Ovary (tissue), 9 donors: ENCODE results near the gene LILRA1. TPM values are rescaled to one million over a fixed set of nuclear protein-coding genes. Genes with fewer than 3 reads are reported as not detected.
"Not testable (repeated sequence)": the region's sequence is repeated elsewhere in the genome, so short reads cannot be mapped to it uniquely, and the experiment has no call there.

Experiments used
- DNase-seq, 5 donors: peaks; one replicate each; pipeline ENCODE4 v3.0.0-alpha.2; 2019 to 2020
- H3K27ac ChIP-seq, 2 donors: fragments of 200-600 bp; one replicate each; pipeline versions ENCODE4 v1.5.1 to v1.8.0; 2019 to 2022
- H3K27me3 ChIP-seq: fragments of 200-600 bp; one replicate; pipeline ENCODE4 v1.8.0; 2022
- H3K36me3 ChIP-seq: fragments of 200-600 bp; sonication (generic); one replicate; pipeline ENCODE4 v1.5.1; 2019
- H3K4me1 ChIP-seq: one replicate; pipeline ENCODE4 v1.8.1; 2013; ENCODE audit warnings: mild to moderate bottlenecking, moderate library complexity; ENCODE audit not compliant: insufficient read depth
- H3K4me3 ChIP-seq: fragments of 200-600 bp; sonication (generic); one replicate; pipeline ENCODE4 v1.5.1; 2017
- H3K9me3 ChIP-seq, 2 donors: fragments of 200-600 bp in 1 of 2; sonication (generic) in 1 of 2; one replicate each; pipeline versions ENCODE4 v1.5.1 to v1.8.1; 2013 to 2019; ENCODE audit warnings: mild to moderate bottlenecking in 1 of 2, moderate library complexity in 1 of 2
- CTCF ChIP-seq, 3 donors: fragments of 450-650 bp in 2 of 3; fragments of 200-600 bp in 1 of 3; IDR thresholded peaks; one replicate each; pipeline versions ENCODE4 v1.5.1 to v1.8.0; 2016 to 2022; ENCODE audit warnings: antibody characterized with exemption in 3 of 3, mild to moderate bottlenecking in 1 of 3
- EP300 ChIP-seq: sonication (generic); formaldehyde crosslinking; IDR thresholded peaks from one replicate; pipeline ENCODE4 v1.6.1; 2017; ENCODE audit warnings: antibody characterized with exemption
- POLR2A ChIP-seq: fragments of 450-650 bp; IDR thresholded peaks from one replicate; pipeline ENCODE4 v1.6.1; 2017; ENCODE audit warnings: antibody characterized with exemption, mild to moderate bottlenecking, moderate library complexity
- WGBS, 3 donors: extraction: QIAGEN DNeasy Blood & Tissue Kit in 1 of 3; methylation state at CpG; one replicate each; pipeline versions ENCODE4 v1.1.5 to v1.1.7; 2013 to 2017; 5-methylcytosine and 5-hydroxymethylcytosine counted together
- intact Hi-C, 4 donors: fragments of 100-400 bp; cut with DNase I; formaldehyde crosslinking; loops; one replicate each; pipeline versions ENCODE4 v1.11.0 to v1.15.1; 2022 to 2023
- polyA plus RNA-seq, 2 donors: library from polyadenylated mRNA; stranded (reverse); fragments of 200-250 nt in 1 of 2; fragments of 350-450 nt in 1 of 2; fragmentation: Illumina TruSeq in 1 of 2; extraction: RNeasy Lipid Tissue Mini Kit (QIAGEN cat#74804) in 1 of 2; gene quantifications; one replicate each; pipeline ENCODE4 v1.2.3, GENCODE V29; 2013 to 2014
- total RNA-seq, 7 donors: library from RNA; depleted of rRNA in 2 of 7; stranded (reverse); fragments of >200 nt in 2 of 7; fragmentation: NEBNext Ultra II Directional in 3 of 7; extraction: Animal tissue kit (Norgen Biotek cat#: 25700) in 3 of 7; gene quantifications; one replicate each; pipeline versions ENCODE4 v1.1.0 to v1.2.4, GENCODE V29; 2016 to 2023
- donor health status: DM: no; HTN: no; CAD: no; lungs with moderate emphysema.
- donor health status: DM: no; HTN: no; CAD: no.
- donor health status: Bipolar disorder and iron deficiency.
- donor health status: DM: yes; HTN: yes; CAD: no.
- donor health status: DM: no; HTN: no; CAD: no.
- donor health status: DM: yes; HTN: yes; CAD: no.

The LILRA1 gene
- total and polyA plus RNA-seq, 9 donors: 0.15 to 3.1 (median 0.36) TPM

- Histone ChIP-seq H3K36me3 (no peaks in the 10 kb centered on the region), H3K27ac (no peak overlapping the region), H3K4me1 (no peaks in the 10 kb centered on the region), H3K9me3 (peaks cover 0 to 8% of the 10 kb centered on the region in 2 donors), H3K4me3 (no peak overlapping the region), H3K27me3 (no peaks in the 10 kb centered on the region)
- no peak for DNase-seq
- WGBS, 3 donors: 34 to 56% (median 38%) methylated on average over 6 of the region's 6 CpGs
- intact Hi-C loops: loop anchor here in 1 of 4 donors (5.0 kb wide), 1 partner anchor 348 kb away; the partner anchor contains the start of gene LILRB2
- TF ChIP-seq CTCF (IDR thresholded peaks at IDR 0.05): no peak
- TF ChIP-seq POLR2A: no peak
- no peak for TF ChIP-seq EP300
Observed at GRCh38 chr19:54630782-54631181, 37.4 kb downstream of the LILRA1 start.

DNA sequence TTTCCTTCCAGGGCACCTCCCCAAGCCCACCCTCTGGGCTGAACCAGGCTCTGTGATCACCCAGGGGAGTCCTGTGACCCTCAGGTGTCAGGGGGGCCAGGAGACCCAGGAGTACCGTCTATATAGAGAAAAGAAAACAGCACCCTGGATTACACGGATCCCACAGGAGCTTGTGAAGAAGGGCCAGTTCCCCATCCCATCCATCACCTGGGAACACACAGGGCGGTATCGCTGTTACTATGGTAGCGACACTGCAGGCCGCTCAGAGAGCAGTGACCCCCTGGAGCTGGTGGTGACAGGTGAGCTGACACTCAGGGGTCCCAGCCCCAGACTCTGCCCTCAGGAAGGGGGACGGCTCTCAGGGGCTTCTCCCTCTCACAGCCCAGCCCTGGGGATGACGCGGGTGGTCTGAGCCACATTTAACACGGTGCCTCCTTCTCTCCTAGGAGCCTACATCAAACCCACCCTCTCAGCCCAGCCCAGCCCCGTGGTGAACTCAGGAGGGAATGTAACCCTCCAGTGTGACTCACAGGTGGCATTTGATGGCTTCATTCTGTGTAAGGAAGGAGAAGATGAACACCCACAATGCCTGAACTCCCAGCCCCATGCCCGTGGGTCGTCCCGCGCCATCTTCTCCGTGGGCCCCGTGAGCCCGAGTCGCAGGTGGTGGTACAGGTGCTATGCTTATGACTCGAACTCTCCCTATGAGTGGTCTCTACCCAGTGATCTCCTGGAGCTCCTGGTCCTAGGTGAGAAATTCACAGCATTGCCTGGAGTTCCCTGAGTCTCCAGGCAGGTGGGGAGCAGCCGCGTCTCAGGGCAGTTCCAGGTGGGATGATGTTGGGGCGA is 38.3 kb downstream of the LILRA1 start:
- not testable (repeated sequence) for H3K27ac ChIP-seq, DNase-seq, H3K36me3 ChIP-seq, H3K4me3 ChIP-seq, H3K27me3 ChIP-seq, H3K4me1 ChIP-seq, H3K9me3 ChIP-seq
- WGBS, 3 donors: 67 to 73% (median 69%) methylated on average over 23 of the region's 23 CpGs
- intact Hi-C loops: loop anchor here in 1 of 4 donors (5.0 kb wide), 1 partner anchor 349 kb away; the partner anchor contains the start of gene LILRB2

DNA sequence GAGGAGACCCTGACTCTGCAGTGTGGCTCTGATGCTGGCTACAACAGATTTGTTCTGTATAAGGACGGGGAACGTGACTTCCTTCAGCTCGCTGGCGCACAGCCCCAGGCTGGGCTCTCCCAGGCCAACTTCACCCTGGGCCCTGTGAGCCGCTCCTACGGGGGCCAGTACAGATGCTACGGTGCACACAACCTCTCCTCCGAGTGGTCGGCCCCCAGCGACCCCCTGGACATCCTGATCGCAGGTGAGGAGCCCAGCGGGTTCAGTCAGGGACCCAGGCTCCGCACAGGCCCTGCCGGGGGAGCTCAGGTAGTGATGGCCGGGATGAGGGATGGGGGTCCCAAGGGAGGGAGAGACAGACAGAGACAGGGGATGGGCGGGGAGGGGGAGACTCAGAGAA is 39.1 kb downstream of the LILRA1 start:
- not testable (repeated sequence) for H3K27ac ChIP-seq, DNase-seq, H3K36me3 ChIP-seq, H3K27me3 ChIP-seq, H3K4me3 ChIP-seq, H3K9me3 ChIP-seq, H3K4me1 ChIP-seq
- WGBS, 3 donors: 76 to 83% (median 76%) methylated on average over 16 of the region's 16 CpGs
- intact Hi-C loops: loop anchor here in 1 of 4 donors (5.0 kb wide), 1 partner anchor 350 kb away; the partner anchor contains the start of gene LILRB2

DNA sequence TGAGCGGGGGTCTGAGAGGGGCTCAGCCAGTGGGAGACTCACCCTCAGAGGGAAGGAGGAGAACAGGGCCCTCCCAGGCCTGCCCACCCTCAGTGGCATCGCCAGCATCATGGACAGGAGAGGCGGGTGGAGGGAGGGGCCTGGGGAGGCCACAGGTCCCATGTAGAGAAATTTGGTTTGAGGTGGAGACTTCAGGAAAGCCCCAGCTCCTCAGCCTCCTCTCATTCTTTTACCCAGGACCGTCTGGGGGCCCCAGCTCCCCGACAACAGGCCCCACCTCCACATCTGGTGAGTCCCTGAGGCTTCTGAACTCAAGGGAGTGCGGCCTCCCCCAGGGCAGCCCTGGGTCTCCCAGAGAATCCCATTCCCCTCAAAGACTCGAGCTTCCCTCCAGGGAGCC is 40.0 kb downstream of the LILRA1 start:
- DNase-seq: no peak
- intact Hi-C loops: loop anchor here in 1 of 4 donors (5.0 kb wide), 1 partner anchor 351 kb away; the partner anchor contains the start of gene LILRB2
- no peak overlapping the region for H3K4me3 ChIP-seq
- H3K36me3 ChIP-seq: no peaks in the 10 kb centered on the region
- no peak overlapping the region for H3K27ac ChIP-seq
- H3K4me1 ChIP-seq: no peaks in the 10 kb centered on the region
- H3K27me3 ChIP-seq: no peaks in the 10 kb centered on the region
- no peak for TF ChIP-seq POLR2A
- no peak for TF ChIP-seq CTCF (IDR thresholded peaks at IDR 0.05)
- no peak for TF ChIP-seq EP300
- 52 to 71% (median 67%) methylated on average over 6 to 7 of the region's 7 CpGs for WGBS, 3 donors
- H3K9me3 ChIP-seq: no peaks in the 10 kb centered on the region

- H3K9me3 ChIP-seq, DNase-seq, intact Hi-C loops, H3K4me1 ChIP-seq, H3K27me3 ChIP-seq, H3K27ac ChIP-seq, H3K36me3 ChIP-seq, H3K4me3 ChIP-seq: not testable (repeated sequence)
- 2 to 25% (median 6%) methylated on average over 12 of the region's 12 CpGs for WGBS, 3 donors
Observed at GRCh38 chr19:54636081-54636480, 42.6 kb downstream of the LILRA1 start.

DNA sequence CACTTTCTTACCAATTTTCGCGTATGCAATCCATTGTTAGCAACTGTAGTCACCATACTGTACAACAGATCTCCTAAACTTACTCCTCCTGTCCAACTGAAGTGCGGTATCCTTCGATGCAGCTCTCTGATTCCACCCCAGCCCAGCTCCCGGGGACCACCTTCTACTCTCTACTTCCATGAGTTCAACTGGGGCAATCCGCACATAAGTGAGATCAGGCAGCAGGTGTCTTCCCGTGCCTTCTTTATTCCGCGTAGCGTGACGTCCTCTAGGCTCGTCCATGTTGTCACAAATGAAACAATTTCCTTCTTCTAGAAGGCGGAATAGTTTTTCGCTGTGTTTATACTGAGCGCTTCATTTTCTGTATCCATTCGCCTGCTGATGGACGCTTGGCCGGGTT is 45.3 kb downstream of the LILRA1 start:
- intact Hi-C loops: no loop called here
- Histone ChIP-seq H3K9me3 (no peaks in the 10 kb centered on the region), H3K4me1 (no peaks in the 10 kb centered on the region), H3K36me3 (no peaks in the 10 kb centered on the region), H3K27me3 (no peaks in the 10 kb centered on the region), H3K27ac (no peak overlapping the region), H3K4me3 (no peak overlapping the region)
- no peak for DNase-seq
- no peak for TF ChIP-seq POLR2A
- no peak for TF ChIP-seq CTCF (IDR thresholded peaks at IDR 0.05)
- WGBS, 3 donors: 87 to 91% (median 91%) methylated on average over 18 of the region's 18 CpGs

- intact Hi-C loops, H3K27me3 ChIP-seq, H3K27ac ChIP-seq, H3K9me3 ChIP-seq, DNase-seq, H3K4me3 ChIP-seq, H3K4me1 ChIP-seq, H3K36me3 ChIP-seq: not testable (repeated sequence)
- 67 to 80% (median 72%) methylated on average over 5 of the region's 5 CpGs for WGBS, 3 donors
Observed at GRCh38 chr19:54642953-54643352, 49.5 kb downstream of the LILRA1 start.

GRCh38 chr19:54643583-54643982 is 50.2 kb downstream of the LILRA1 start:
- H3K36me3 ChIP-seq, H3K27me3 ChIP-seq, H3K9me3 ChIP-seq, H3K27ac ChIP-seq, H3K4me3 ChIP-seq, intact Hi-C loops, H3K4me1 ChIP-seq, DNase-seq: not testable (repeated sequence)
- 69 to 83% (median 76%) methylated on average over 6 of the region's 6 CpGs for WGBS, 3 donors
